HTERT RPE-1 (cell line): Measurements from ENCODE around the gene KRTAP19-7.

Source experiments
- in situ Hi-C: fragments of 300-500 bp; cut with MboI; formaldehyde crosslinking; loops from 4 replicates; pipeline ENCODE4 v1.14.3; 2020; ENCODE audit warnings: low sequenced_read_pairs

The KRTAP19-7 gene

DNA sequence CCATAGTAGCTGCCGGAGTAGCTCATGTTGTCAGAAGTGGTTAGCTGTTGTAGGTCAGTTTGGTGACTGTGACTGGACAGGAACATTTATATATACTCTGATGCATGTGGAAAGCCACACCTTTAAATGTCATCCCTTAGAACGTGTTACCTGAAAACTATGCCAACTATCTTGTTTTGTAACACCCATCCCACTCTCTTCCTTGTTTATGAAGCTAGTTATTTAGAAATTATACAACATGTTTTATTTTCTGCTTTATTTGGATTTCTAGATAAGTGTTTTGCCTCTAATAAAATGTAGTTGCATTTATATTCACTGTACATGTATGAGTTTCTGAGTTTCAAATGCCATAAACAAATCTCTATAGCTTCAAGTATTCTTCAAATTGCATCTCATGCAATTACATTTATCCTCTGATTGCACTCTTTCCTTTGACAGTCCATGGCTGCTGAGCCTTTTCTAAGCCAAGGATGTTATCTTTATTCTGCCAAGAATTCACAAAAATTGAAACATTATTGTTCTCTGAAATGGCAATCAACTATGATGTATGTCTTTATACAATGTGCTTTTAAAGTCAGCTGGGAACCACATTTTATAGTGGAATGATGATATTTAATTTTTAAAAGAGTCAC, at the start of gene KRTAP19-7:
KRTAP19-7 (minus strand) TSS at position 51 of the 632 bp plus-strand sequence; CDS start at position 26, 25 bp downstream.
- in situ Hi-C loops = no loop called here

GRCh38 chr21:30605968-30606367, 44.9 kb upstream of the KRTAP19-7 start:
- in situ Hi-C loops = no loop called here

DNA sequence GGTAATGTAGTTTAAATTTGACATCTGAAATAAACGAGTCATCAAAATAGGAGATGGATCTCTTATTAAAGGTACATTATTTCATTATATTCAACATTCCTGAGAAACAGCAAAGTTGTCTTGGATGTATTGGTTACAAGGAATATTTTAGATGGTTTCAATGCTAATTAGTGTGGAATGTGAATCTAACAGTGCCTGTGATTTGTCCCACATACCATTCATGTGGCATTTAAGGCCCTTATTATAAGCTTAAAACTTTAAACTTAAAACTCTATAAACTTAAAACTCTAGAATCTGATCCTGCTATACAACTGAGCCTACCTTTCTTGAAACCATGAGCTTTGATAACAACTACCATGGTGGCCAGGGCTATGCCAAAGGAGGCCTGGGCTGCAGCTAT, 39.7 kb upstream of the KRTAP19-7 start, which contains the start of gene KRTAP22-1:
KRTAP22-1 (plus strand) TSS at position 301 of the 400 bp plus-strand sequence.
- in situ Hi-C loops = no loop called here

- in situ Hi-C loops = no loop called here
Measured at GRCh38 chr21:30598802-30599201, 37.7 kb upstream of the KRTAP19-7 start, which contains the start of gene KRTAP6-2. KRTAP6-2 (minus strand) TSS chr21:30598902; CDS start chr21:30598874, 28 bp downstream.

DNA sequence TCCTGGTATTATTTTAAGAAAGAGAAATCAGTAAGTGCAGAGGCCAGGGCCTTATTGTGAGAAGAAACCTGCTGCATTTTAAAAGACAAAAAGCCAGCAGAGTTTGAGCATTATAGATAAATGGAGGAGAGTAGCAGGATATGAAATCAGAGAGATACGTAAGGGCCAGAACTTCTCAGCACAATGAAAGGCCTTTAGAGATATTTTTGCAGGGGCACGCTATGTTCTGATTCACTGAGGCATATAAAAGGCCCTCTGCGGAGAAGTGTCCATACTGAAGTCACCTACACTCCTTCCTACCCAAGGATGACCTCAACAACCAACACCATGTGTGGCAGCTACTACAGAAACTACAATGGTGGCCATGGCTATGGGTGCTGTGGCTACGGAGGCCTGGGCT, 31.0 kb upstream of the KRTAP19-7 start, which contains the start of gene KRTAP6-3:
KRTAP6-3 (plus strand) TSS at position 301 of the 400 bp plus-strand sequence; CDS start at position 307, 6 bp downstream.
- in situ Hi-C loops = no loop called here

DNA sequence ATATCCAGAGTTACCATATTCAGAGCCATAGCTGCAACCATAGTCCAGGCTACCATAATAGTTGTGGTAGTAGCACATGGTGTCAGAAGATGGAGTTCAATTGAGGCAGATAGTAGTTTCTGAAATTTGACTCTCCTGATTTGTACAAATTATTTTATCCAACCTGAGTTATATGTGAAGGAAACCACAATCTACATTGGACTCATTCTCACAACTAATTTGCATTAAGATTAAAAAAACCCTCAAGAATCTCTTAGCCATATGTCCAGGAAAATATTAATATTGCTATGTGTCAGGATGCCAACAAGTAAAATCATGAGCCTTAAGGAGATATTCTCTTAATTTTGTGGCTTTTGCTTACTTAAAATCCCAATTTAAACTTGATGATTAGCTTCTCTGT, 29.2 kb upstream of the KRTAP19-7 start, which contains the start of gene KRTAP22-2:
KRTAP22-2 (minus strand) TSS at position 101 of the 400 bp plus-strand sequence.
- in situ Hi-C loops = no loop called here

GRCh38 chr21:30582870-30583269, 21.8 kb upstream of the KRTAP19-7 start:
- in situ Hi-C loops = no loop called here

- in situ Hi-C loops = no loop called here
Measured at GRCh38 chr21:30580132-30580531, 19.0 kb upstream of the KRTAP19-7 start.

GRCh38 chr21:30579346-30579745, 18.2 kb upstream of the KRTAP19-7 start:
- in situ Hi-C loops = no loop called here

DNA sequence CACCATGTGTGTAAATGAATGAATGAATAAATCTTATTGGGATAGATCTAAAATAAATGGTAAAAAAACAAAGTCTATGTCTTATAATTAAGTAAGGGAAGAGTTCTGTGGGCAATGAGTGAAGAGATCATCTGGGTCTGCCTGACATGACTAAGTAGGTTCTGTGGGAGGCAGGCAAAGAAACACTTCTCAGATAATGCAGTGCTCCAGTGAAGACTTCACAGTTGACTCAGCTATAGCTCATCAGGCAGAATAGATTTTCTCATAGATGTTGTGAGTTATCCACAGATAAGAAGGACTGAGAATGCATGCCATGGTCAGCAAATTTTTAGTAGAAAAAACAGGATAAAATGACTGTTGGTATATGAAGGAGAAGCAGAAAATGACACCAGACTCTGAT, 16.7 kb upstream of the KRTAP19-7 start:
- in situ Hi-C loops = no loop called here

GRCh38 chr21:30567617-30568016, 6.5 kb upstream of the KRTAP19-7 start:
- in situ Hi-C loops = no loop called here

- in situ Hi-C loops = no loop called here
Measured at GRCh38 chr21:30563630-30564029, 2.5 kb upstream of the KRTAP19-7 start.

DNA sequence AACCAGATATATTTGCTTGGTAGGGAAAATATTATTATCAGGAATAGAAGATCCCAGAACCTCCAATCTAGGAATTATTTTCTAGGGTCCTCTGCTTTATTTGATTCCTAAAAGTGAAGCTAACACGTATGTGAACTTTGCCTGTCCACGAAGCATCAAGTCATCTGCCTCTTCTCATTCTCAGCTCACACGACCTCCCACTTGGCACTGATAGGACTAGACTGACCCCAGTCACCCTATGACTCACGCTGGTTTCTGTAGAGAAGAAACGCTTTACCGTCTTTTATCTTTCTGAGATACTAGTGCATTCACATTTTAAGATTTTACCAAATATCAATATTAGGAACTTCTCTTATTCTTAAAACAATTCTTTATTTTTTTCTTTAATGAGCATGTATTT, 2.0 kb upstream of the KRTAP19-7 start:
- in situ Hi-C loops = no loop called here

GRCh38 chr21:30561957-30562356, 843 bp upstream of the KRTAP19-7 start:
- in situ Hi-C loops = no loop called here

- in situ Hi-C loops = no loop called here
Measured at GRCh38 chr21:30555095-30555494, 6.0 kb downstream of the KRTAP19-7 start.

DNA sequence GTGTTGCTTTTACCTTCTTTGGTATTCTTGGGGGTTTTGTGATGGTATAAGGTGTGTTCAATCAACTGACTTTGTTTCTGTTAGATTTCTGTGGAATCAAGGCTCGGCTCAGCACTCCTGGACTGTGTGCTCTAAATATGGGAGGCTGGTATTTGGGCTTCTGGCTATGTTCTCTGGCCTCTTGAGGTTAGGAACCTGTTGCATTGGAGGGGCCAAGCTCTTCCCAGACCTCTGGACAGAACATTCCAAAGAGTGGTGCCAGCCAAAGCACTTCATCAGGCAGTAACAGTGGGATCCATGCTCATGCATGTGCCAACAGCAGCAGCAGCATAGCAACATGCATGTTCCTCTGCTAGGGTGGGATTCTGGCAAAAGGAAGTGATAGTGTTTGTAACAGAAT, 8.3 kb downstream of the KRTAP19-7 start:
- in situ Hi-C loops = no loop called here

- in situ Hi-C loops = no loop called here
Measured at GRCh38 chr21:30541764-30542163, 19.4 kb downstream of the KRTAP19-7 start, which contains the start of gene KRTAP19-6. KRTAP19-6 (minus strand) TSS chr21:30541864; CDS start chr21:30541833, 31 bp downstream.

- in situ Hi-C loops = no loop called here
Measured at GRCh38 chr21:30518876-30519275, 42.2 kb downstream of the KRTAP19-7 start.

GRCh38 chr21:30515681-30516080, 45.4 kb downstream of the KRTAP19-7 start:
- in situ Hi-C loops = no loop called here
